Activated CD4-positive, alpha-beta memory T cell treated with anti-CD3 and anti-CD28 coated beads for 36 hours (primary cell): ENCODE results near the gene ZNF182. TPM values are rescaled to one million over a fixed set of nuclear protein-coding genes. Genes with fewer than 3 reads are reported as not detected.
A peak's percentile ranks its signal among the peaks of the same experiment; 100 is the strongest.
"Not testable (repeated sequence)": the region's sequence is repeated elsewhere in the genome, so short reads cannot be mapped to it uniquely, and the experiment has no call there.

Experiments used
- CTCF ChIA-PET: fragments of 350-600 bp; sonication (Branson Sonifier 250); formaldehyde crosslinking; loops from one replicate; lab custom pipeline; 2021; ENCODE audit warnings: antibody characterized with exemption, inconsistent platforms; lab: Charles Lee
- POLR2A ChIA-PET: fragments of 350-600 bp; sonication (Branson Sonifier 250); formaldehyde crosslinking; loops from one replicate; lab custom pipeline; 2021; ENCODE audit warnings: antibody characterized with exemption; lab: Charles Lee
- DNase-seq: peaks from one replicate; pipeline ENCODE4 v3.0.0-alpha.2; 2020
- H3K27ac Mint-ChIP-seq: one replicate; pipeline ENCODE4 v1.8.0; 2021; ENCODE audit warnings: mixed read lengths
- H3K27me3 Mint-ChIP-seq: one replicate; pipeline ENCODE4 v1.8.0; 2021; ENCODE audit warnings: mixed read lengths
- H3K36me3 Mint-ChIP-seq: one replicate; pipeline ENCODE4 v1.8.0; 2021; ENCODE audit warnings: mixed read lengths
- H3K4me1 Mint-ChIP-seq: one replicate; pipeline ENCODE4 v1.8.0; 2021; ENCODE audit warnings: low read depth, mixed read lengths
- H3K4me3 Mint-ChIP-seq: one replicate; pipeline ENCODE4 v1.8.0; 2021; ENCODE audit warnings: mild to moderate bottlenecking, mixed read lengths
- H3K9me3 Mint-ChIP-seq: one replicate; pipeline ENCODE4 v1.8.0; 2021; ENCODE audit warnings: mixed read lengths
- intact Hi-C: fragments of 100-400 bp; cut with micrococcal nuclease; formaldehyde crosslinking; loops from one replicate; pipeline ENCODE4 v1.15.1; 2023
- total RNA-seq, 2 experiments: library from RNA; stranded (reverse); gene quantifications; one replicate each; pipeline ENCODE4 v1.2.3, GENCODE V29; 2021

Gene ZNF182
- total RNA-seq, 2 experiments from 2014 or later = 6.5 to 7.1 TPM

GRCh38 chrX:47991263-47992094 is 12.3 kb downstream of the ZNF182 start:
- peaks cover 2% of the 10 kb centered on the region for H3K9me3 Mint-ChIP-seq
- DNase-seq = peak; percentile 10
- CTCF ChIA-PET = no interaction called here
- peaks cover 59% of the 10 kb centered on the region for H3K36me3 Mint-ChIP-seq
- peak overlapping the region; percentile 51 for H3K27ac Mint-ChIP-seq
- POLR2A ChIA-PET = no interaction called here
- H3K27me3 Mint-ChIP-seq = no peaks in the 10 kb centered on the region
- peaks cover 35% of the 10 kb centered on the region for H3K4me1 Mint-ChIP-seq
- intact Hi-C loops = no loop called here
- no peak overlapping the region for H3K4me3 Mint-ChIP-seq

DNA sequence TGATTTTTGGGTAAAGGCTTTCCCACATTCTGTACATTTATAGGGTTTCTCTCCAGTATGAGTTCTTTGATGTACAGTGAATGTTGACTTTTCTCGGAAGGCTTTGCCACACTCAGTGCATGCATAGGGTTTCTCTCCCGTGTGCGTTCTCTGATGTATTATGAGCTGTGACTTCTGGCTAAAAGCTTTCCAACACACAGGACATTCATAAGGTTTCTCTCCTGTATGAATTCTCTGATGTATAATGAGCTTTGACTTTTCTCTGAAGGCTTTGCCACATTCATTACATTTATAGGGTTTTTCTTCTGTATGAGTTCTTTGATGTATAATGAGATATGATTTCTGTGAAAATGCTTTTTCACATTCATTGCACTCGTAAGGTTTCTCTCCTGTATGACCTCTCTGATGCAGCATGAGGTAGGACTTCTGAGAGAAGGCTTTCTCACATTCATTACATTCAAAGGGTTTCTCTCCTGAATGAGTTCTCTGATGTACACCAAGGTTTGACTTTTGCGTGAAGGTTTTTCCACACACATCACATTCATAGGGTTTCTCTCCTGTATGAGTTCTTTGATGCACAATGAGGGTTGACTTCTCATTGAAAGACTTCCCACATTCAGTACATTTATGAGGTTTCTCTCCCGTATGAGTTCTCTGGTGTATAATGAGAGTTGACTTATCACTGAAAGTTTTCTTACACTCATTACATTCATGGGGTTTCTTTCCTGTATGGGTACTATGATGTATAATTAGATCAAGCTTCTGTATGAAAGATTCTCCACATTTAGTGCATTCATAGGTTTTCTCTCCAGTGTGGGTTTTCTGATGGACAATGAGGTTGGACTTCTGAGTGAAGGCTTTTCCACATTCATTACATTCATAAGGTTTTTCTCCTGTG is 27.3 kb downstream of the ZNF182 start:
- peaks cover 80% of the 10 kb centered on the region for H3K9me3 Mint-ChIP-seq
- no peaks in the 10 kb centered on the region for H3K4me1 Mint-ChIP-seq
- ChIA-PET POLR2A (no interaction called here), CTCF (no interaction called here)
- no peaks in the 10 kb centered on the region for H3K27me3 Mint-ChIP-seq
- H3K27ac Mint-ChIP-seq = no peak overlapping the region
- peaks cover 68% of the 10 kb centered on the region for H3K36me3 Mint-ChIP-seq
- intact Hi-C loops = no loop called here
- DNase-seq = no peak
- H3K4me3 Mint-ChIP-seq = no peak overlapping the region

- DNase-seq = no peak
- intact Hi-C loops = no loop called here
- H3K4me3 Mint-ChIP-seq = no peak overlapping the region
- H3K36me3 Mint-ChIP-seq = peaks cover 40% of the 10 kb centered on the region
- H3K4me1 Mint-ChIP-seq = no peaks in the 10 kb centered on the region
- H3K9me3 Mint-ChIP-seq = peaks cover 71% of the 10 kb centered on the region
- H3K27me3 Mint-ChIP-seq = no peaks in the 10 kb centered on the region
- ChIA-PET POLR2A (no interaction called here), CTCF (no interaction called here)
- H3K27ac Mint-ChIP-seq = no peak overlapping the region
Measured at GRCh38 chrX:47973235-47973634, 30.6 kb downstream of the ZNF182 start.

DNA sequence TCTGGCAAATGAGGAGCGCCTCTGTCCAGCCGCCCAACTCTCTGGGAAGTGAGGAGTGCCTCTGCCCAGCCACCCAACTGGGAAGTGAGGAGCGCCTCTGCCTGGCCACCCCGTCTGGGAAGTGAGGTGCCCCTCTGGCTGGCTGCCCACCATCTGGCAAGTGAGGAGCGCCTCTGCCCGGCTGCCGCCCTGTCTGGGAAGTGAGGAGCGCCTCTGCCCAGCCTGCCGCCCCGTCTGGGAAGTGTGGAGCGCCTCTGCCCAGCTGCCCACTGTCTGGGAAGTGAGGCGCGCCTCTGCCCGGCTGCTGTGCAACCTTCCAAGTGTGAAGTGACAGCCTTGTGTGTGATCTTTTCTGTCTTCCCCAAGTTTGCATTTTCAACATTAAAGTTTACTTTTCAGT is 38.3 kb downstream of the ZNF182 start:
- H3K36me3 Mint-ChIP-seq, H3K27ac Mint-ChIP-seq, H3K4me3 Mint-ChIP-seq, intact Hi-C loops, H3K27me3 Mint-ChIP-seq, POLR2A ChIA-PET, H3K4me1 Mint-ChIP-seq, CTCF ChIA-PET, DNase-seq: not testable (repeated sequence)
- peaks cover 27% of the 10 kb centered on the region for H3K9me3 Mint-ChIP-seq

DNA sequence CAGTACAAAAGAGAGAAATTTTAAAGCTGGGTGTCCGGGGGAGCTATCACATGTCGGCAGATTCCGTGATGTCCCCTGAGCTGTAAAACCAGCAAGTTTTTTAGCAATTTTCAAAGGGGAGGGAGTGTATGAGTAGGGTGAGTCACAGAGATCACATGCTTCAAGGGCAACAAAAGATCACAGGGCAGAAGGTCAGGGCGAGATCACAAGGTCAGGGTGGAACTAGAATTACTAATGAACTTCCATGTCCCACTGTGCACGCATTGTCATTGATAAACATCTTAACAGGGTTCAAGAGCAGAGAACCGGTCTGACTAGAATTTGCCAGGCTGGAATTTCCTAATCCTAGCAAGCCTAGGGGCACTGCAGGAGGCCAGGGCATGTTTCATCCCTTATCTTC is 42.0 kb downstream of the ZNF182 start:
- DNase-seq, CTCF ChIA-PET, H3K27me3 Mint-ChIP-seq, H3K36me3 Mint-ChIP-seq, H3K9me3 Mint-ChIP-seq, H3K4me1 Mint-ChIP-seq, POLR2A ChIA-PET, H3K27ac Mint-ChIP-seq, intact Hi-C loops, H3K4me3 Mint-ChIP-seq: not testable (repeated sequence)

DNA sequence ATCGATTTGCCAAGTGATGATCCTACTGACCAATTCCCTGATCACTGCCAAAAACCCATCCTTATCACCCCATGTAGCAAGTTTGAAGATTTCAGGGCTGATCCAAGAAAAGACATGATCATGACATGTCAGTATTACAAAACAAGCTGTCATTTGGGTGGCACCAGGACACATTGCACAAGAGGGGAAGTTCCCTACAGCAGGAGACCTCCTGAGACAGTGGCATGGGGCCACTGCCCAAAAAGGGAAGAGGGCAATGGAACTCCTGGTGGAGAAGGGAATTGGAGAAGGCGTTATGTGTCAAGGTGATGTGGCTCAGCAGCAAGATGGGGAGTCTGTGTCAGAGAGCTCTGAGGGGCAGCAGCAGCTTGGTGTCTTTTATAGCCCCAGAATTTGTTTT is 43.4 kb downstream of the ZNF182 start:
- Mint-ChIP-seq H3K9me3 (peaks cover 6% of the 10 kb centered on the region), H3K27me3 (no peaks in the 10 kb centered on the region), H3K4me3 (no peak overlapping the region), H3K36me3 (peaks cover 4% of the 10 kb centered on the region), H3K4me1 (no peaks in the 10 kb centered on the region), H3K27ac (no peak overlapping the region)
- CTCF ChIA-PET = no interaction called here
- POLR2A ChIA-PET = no interaction called here
- DNase-seq = no peak
- intact Hi-C loops = no loop called here

GRCh38 chrX:47958761-47959342 is 44.9 kb downstream of the ZNF182 start:
- Mint-ChIP-seq H3K4me1 (no peaks in the 10 kb centered on the region), H3K36me3 (no peaks in the 10 kb centered on the region), H3K27ac (no peak overlapping the region), H3K4me3 (no peak overlapping the region), H3K27me3 (no peaks in the 10 kb centered on the region), H3K9me3 (no peaks in the 10 kb centered on the region)
- peak; percentile 17 for DNase-seq
- intact Hi-C loops = loop anchor here (1.0 to 10.0 kb wide), 2 partner anchors 67 to 124 kb away; partner anchors contain the start of gene ZNF81
- ChIA-PET POLR2A (no interaction called here), CTCF (interaction anchor here (2.1 kb wide), 1 partner anchor 68 kb away, joined by 24 read pairs; no protein-coding TSS in a partner anchor)

- intact Hi-C loops = loop anchor here (10.0 kb wide), 1 partner anchor 123 kb away; the partner anchor contains the start of gene ZNF81
- H3K4me3 Mint-ChIP-seq, H3K27me3 Mint-ChIP-seq, H3K27ac Mint-ChIP-seq, H3K36me3 Mint-ChIP-seq, DNase-seq, POLR2A ChIA-PET, H3K4me1 Mint-ChIP-seq, H3K9me3 Mint-ChIP-seq: not testable (repeated sequence)
- CTCF ChIA-PET = interaction anchor here (2.1 kb wide), 1 partner anchor 69 kb away, joined by 24 read pairs; no protein-coding TSS in a partner anchor
Measured at GRCh38 chrX:47958206-47958605, 45.6 kb downstream of the ZNF182 start.

DNA sequence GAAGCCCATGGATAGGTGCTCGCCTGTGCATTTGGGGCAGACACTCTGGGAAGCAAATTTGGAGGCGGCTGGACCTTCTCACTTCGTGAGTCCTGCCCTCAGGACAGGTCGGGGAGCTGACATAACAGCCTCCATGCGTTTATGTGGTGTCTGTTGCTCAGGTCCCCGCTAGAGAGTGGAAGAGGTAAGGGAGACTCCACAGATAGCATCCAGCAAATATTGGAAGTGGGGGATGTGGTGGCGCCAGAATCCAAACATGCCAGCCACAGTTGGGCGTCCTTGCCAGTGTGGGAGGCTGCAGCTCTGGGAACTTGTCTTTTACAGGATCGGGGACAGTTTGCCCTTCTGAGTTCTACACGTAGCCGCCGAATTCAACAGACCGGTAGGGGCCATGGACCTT is 47.8 kb downstream of the ZNF182 start:
- Mint-ChIP-seq H3K27me3 (no peaks in the 10 kb centered on the region), H3K4me3 (no peak overlapping the region), H3K9me3 (peaks cover 8% of the 10 kb centered on the region), H3K27ac (no peak overlapping the region), H3K4me1 (no peaks in the 10 kb centered on the region), H3K36me3 (no peaks in the 10 kb centered on the region)
- no peak for DNase-seq
- POLR2A ChIA-PET = no interaction called here
- intact Hi-C loops = loop anchor here (10.0 kb wide), 1 partner anchor 121 kb away; the partner anchor contains the start of gene ZNF81
- CTCF ChIA-PET = no interaction called here

- CTCF ChIA-PET, H3K27me3 Mint-ChIP-seq, POLR2A ChIA-PET, DNase-seq, H3K27ac Mint-ChIP-seq, H3K4me3 Mint-ChIP-seq, H3K36me3 Mint-ChIP-seq, H3K4me1 Mint-ChIP-seq: not testable (repeated sequence)
- H3K9me3 Mint-ChIP-seq = peaks cover 15% of the 10 kb centered on the region
- intact Hi-C loops = loop anchor here (10.0 kb wide), 1 partner anchor 120 kb away; the partner anchor contains the start of gene ZNF81
Measured at GRCh38 chrX:47955295-47955694, 48.5 kb downstream of the ZNF182 start.

DNA sequence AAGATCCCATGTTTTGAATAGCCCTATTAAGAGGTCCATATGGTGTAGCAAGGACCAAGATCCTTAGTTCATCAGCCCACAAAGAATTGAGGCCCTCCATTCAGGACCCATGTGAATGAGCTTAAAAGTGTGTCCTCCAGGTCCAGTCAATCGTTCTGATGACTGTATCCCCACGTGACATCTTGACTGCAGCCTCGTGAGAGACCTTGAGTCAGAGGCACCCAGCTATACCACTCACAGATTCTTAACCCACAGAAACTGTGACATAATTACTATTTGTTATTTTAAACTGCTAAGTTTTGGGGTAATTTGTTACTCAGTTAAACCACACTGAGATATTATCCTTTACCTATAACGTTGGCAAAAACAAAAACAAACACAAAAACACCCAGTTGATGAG is 62.4 kb downstream of the ZNF182 start:
- no peak overlapping the region for H3K4me3 Mint-ChIP-seq
- H3K36me3 Mint-ChIP-seq = peaks cover 2% of the 10 kb centered on the region
- peaks cover under 1% of the 10 kb centered on the region for H3K27me3 Mint-ChIP-seq
- H3K27ac Mint-ChIP-seq = no peak overlapping the region
- peaks cover 4% of the 10 kb centered on the region for H3K4me1 Mint-ChIP-seq
- H3K9me3 Mint-ChIP-seq = peaks cover 10% of the 10 kb centered on the region
- CTCF ChIA-PET = no interaction called here
- no peak for DNase-seq
- POLR2A ChIA-PET = no interaction called here
- intact Hi-C loops = no loop called here

- ChIA-PET CTCF (no interaction called here), POLR2A (no interaction called here)
- Mint-ChIP-seq H3K27me3 (peaks cover 1% of the 10 kb centered on the region), H3K27ac (no peak overlapping the region), H3K36me3 (peaks cover 2% of the 10 kb centered on the region), H3K4me1 (peaks cover 7% of the 10 kb centered on the region), H3K9me3 (peaks cover 10% of the 10 kb centered on the region), H3K4me3 (no peak overlapping the region)
- intact Hi-C loops = no loop called here
- DNase-seq = no peak
Measured at GRCh38 chrX:47940448-47940847, 63.3 kb downstream of the ZNF182 start.
